HG02938 (cell line): ENCODE results near the gene HOXB8.

Experiments
- ATAC-seq: cut with Tn5 transposase; IDR thresholded peaks from one replicate; pipeline ENCODE4 v1.9.1; 2021; ENCODE audit warnings: mild to moderate bottlenecking, moderate library complexity; ENCODE audit not compliant: unreplicated experiment

HOXB8 gene

DNA sequence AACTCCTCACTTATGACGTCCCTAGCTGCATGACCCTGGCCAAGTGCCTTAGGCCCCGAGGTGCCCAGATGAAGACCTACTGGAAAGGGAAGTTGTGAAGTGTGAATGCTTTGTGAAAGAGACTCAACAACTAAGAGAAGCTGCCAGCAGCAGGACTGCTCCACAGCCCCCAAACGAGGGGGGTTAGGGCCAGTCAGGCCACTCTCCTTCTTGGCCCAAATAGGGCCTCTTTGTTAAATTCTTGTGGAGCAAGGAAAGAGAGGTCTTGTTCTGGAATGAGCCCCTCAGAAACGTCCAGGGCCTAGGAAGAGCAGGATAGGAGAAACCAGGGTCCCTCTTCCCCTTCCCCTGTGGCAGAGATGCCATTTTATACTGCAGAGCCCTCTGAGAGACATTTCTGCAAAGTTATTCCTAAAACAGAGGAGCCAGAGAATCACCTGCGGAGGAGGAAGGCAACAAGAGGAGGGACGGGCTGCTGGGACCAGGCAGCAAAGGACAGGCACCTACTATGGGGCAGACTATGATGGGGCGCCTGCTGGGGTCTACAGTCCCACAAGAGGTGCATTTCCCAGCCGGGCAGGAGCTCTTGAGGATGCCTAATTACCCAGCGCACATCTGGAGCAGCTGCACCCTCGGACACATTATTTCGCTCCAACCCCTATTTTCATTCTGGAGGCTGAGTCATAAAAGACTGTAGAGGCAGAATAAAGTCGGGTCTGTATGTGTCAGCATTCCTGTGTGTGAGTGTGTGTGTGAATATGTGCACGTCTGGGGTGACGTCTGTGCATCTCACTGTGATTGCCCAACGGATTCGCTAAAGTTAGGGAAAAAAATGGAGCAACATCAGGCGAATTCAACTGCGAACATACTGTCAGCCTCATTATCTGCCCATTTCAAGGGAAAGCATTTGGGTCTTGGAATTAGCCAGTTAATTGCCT, 22.5 kb upstream of the HOXB8 start:
- no peak for ATAC-seq

DNA sequence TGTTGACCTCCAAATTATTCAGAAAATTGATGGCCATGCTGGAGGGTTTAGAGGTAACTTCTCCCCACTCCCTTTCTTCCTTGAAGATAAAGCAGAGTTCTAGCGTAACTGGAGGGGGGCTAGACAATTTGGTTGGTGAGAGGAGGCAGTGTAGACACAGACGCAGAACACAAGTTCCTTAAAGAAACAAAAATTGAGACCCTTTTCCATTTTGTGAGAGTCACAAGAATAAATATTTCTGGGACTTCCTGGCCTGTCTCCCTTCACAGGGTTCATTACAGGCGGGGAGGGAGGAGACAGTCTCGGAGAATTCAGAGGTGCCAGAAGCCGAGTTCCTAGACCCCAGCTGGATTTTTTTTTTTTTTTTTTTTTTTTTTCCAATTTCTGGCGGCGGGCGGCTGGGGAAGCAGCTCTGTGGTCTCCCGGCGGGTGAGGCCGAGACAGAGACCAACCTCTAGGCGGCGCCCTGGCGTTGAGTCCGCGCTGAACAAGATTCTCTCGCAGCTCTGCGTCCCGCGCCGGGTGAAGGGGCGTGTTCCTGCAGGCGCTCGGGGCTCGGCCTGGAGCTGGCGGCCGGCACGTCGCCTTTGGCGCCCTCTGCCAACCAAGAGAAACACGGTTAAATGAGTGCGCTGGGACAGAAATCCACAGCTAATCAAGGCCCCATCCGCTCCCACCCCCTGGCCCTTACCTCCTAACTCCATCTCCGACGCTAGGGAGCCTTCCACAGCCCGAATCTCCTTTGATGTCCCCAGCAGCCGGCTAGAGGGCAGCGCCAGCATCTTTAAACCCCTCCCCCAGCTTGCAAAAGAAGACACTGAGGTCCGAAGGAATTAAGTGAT, 21.3 kb upstream of the HOXB8 start:
- no peak for ATAC-seq

DNA sequence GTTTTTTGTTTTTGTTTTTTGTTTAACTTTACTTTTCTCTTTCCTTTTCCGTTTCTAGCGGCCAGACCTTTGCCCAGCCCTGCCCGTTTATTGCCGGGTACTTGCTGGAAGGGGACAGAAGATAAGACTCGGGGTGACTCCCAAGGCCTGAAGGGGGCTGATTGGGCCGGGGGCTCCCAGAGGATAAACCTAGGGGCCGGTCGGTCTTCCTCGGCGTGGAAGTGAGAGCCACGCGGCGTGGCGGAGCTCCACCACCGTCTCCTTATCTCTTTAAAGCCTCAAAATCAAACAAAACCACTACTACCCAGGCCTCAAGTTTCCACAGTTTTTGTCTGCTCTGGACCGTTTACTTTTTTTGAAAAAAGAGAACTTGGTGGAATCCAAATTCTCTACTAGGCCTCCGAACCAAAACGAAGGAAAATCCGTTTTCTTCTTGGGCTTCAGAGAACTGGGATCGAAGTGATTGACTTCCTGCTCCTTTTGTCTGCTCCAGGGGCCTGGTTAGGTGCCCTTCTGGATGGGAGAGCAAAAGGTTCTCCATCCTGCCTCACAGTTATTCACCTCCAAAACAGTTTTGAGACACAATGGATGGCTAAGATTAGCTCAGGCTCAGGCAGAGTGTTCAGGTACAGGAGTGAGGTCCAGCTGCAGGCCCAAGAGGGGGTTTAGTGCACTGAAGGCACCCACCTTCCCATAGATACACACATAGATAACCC, 19.6 kb upstream of the HOXB8 start:
- ATAC-seq: no peak

DNA sequence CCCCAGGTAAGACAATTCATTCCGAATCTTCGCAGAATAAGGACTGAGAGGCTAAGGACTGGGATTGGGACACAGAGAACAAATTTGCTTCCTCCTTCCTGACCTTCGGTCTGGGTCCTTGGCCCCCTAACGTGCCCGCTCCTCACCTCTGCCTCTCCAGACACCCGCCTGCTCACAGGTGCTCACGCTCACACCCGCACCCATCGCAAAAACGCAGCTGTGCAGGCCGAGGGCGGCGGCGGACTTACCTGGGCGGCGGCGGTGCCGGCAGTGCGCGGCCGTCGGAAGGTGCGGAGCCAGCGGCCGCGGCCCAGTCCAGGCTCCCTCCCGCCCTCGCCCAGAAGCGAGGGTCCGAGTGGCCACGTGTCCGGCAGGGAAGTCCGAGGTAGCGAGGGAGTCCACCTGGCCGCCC, 18.2 kb upstream of the HOXB8 start:
- ATAC-seq: no peak

- no peak for ATAC-seq
Observed at GRCh38 chr17:48632579-48633265, 17.6 kb upstream of the HOXB8 start.

- ATAC-seq: no peak
Observed at GRCh38 chr17:48631693-48632578, 16.8 kb upstream of the HOXB8 start.

DNA sequence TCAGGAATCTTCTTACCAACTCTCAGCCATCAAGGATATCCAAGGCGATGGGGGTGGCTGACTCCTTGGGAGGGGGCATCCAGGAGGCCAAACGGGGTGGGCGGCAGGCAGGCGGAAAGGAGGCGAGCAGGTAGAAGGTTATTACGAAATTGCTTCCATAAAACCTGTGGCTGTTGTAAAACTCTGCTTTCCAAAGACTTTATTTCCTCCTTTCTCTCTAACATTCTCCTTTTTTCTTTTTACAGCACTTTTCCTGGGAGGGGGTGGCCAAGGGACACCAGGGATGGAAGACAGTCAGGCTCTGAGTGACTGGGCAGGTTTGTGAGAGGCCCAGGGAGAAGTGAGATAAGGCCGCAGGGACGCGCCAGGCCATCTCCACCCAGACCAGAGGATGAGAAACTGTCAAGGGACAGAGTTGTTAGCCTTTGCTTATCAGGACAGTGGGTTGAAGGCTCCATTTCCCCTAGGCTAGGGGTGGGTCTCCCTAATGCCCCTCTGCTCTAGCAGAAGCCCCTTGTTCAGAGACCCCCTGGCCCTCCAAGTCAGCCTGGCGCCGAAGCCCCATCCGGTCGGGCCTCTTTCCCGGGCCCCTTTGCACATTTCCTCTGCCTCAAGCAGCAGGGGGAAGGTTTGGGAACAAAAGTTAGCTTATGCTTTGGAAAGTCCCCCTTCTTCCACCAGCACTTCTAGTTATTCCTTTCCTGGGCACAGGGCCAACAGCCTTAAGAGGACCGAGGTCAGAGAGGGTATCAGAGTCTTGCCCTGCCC, 16.0 kb upstream of the HOXB8 start:
- ATAC-seq: no peak

GRCh38 chr17:48630009-48630924, 15.2 kb upstream of the HOXB8 start:
- ATAC-seq: no peak

DNA sequence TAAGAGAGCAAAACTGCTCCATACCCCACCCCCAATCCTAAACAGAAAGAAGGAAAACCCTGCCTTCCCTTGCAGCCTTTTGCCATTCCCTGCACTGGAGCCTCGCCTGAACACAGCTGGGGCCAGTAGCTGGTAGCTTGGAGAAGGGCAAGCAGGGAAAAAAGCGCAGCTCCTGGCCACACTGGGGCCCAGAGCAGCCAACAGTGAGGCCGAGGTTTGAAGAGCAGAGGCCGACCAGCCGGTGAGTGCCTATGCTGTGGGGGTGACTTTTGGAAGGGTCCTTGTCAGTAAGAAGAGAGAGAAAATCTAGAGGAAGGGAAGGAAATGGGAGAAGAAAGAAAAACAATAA, 14.3 kb upstream of the HOXB8 start:
- no peak for ATAC-seq

- no peak for ATAC-seq
Observed at GRCh38 chr17:48628649-48629410, 13.7 kb upstream of the HOXB8 start.

GRCh38 chr17:48627623-48628521, 12.8 kb upstream of the HOXB8 start:
- no peak for ATAC-seq

DNA sequence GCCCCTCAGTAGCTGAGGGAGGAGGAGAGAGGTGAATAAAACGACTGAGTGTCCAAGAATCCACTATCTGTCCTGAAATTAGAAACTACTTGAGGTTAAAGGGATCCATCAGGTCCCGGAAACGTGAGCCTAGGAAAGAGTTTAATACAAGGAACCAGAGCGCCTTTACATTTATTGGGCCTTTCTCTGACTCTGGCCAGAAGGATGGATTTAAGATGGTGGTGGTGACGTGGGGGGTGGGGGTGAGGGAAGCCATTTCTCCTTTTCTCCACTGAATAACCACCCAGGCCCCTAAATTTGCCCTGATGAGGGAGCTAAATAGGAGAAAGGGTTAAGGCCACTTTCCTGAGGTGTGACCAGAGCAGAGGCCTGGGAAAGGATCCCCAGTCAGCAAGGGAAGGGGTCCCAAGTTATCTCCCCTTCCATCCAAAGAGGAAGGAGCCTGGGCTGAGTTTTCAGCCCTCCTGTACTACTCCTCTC, 12.1 kb upstream of the HOXB8 start:
- ATAC-seq: no peak

- no peak for ATAC-seq
Observed at GRCh38 chr17:48626245-48627117, 11.4 kb upstream of the HOXB8 start, which contains the start of gene HOXB9. Gene HOXB9 (minus strand): TSS chr17:48626358. CDS start chr17:48626269, 89 bp downstream.

DNA sequence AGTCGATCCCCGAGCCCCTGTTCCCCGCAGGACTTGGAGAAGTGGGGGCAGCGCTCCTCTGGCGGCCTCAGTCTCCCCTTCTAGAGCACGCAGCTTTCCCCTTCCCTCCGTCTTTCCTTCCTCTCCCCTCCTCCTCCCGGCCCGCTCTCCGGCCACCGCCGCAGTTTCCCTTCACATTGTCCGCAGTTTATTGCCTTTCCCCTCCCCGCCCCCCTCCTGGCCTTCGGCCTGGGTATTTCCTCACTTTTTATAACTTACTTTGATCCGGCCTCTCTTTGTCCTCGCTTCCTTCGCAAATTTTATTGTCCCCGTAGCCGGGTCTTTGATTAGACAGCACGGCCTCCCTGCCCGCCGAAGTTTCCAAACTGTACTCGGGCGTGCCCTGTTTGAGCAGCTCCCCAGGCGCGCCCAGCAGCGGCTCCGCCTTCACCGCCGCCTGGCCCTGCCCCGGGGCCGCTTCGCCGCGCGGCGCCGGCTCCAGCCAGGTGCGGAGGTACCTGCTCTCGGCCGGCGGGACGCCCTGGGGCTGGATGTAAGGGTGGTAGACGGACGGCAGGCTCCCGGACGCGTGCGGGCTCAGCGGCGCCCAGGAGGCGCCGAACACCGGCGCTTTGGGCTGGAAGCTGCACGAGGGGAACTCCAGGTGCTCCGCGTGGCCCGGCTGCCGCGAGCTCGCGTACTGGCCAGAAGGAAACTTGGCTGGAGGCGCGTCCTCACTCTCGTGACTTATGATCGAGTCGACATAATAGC, 10.6 kb upstream of the HOXB8 start:
- ATAC-seq: no peak
